BLaER1 (cell line): ENCODE measurements around the gene ZSCAN4.

ENCODE experiments used
- H3K27ac ChIP-seq: shearing (Covaris generic); formaldehyde crosslinking; 2 replicates; pipeline ENCODE4 v1.8.1; 2022
- H3K27me3 ChIP-seq: shearing (Covaris generic); formaldehyde crosslinking; 2 replicates; pipeline ENCODE4 v1.8.1; 2022
- H3K36me3 ChIP-seq: shearing (Covaris generic); formaldehyde crosslinking; 2 replicates; pipeline ENCODE4 v1.8.1; 2022
- H3K4me1 ChIP-seq: shearing (Covaris generic); formaldehyde crosslinking; 2 replicates; pipeline ENCODE4 v1.8.1; 2022
- H3K4me2 ChIP-seq: shearing (Covaris generic); formaldehyde crosslinking; 2 replicates; pipeline ENCODE4 v1.8.1; 2022
- H3K4me3 ChIP-seq: shearing (Covaris generic); formaldehyde crosslinking; 2 replicates; pipeline ENCODE4 v1.8.1; 2022
- H3K9ac ChIP-seq: shearing (Covaris generic); formaldehyde crosslinking; 2 replicates; pipeline ENCODE4 v1.8.1; 2022
- H3K9me3 ChIP-seq: shearing (Covaris generic); formaldehyde crosslinking; 2 replicates; pipeline ENCODE4 v1.8.1; 2022
- H4K20me1 ChIP-seq: shearing (Covaris generic); formaldehyde crosslinking; 2 replicates; pipeline ENCODE4 v1.8.1; 2022
- Cebpa-rat ChIP-seq: shearing (Covaris generic); IDR thresholded peaks from 2 replicates; pipeline ENCODE4 v1.8.1; 2022

ZSCAN4 gene

DNA sequence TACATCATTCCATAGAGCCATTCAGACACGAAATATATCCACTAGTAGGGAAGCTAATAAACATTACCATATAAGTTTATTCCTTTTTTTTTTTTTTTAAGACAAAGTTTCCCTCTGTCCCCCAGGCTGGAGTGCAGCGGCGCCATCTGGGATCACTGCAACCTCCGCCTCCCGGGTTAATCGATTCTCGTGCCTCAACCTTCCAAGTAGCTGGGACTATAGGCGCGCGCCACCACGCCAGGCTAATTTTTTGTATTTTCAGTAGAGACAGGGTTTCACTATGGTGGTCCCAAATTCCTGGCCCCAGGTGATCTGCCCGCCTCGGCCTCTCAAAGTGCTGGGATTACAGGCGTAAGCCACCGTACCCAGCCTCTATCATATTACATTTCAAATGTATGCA is 40.9 kb downstream of the ZSCAN4 start:
- no peak for TF ChIP-seq Cebpa-rat
- Histone ChIP-seq H3K27me3 (peaks cover 44% of the 10 kb centered on the region), H3K4me1 (no peaks in the 10 kb centered on the region), H3K27ac (no peak overlapping the region), H3K9me3 (peaks cover 48% of the 10 kb centered on the region), H3K4me2 (no peak overlapping the region), H3K9ac (no peak overlapping the region), H3K4me3 (0 out of 2 replicates have a peak overlapping the region, but pooled peaks have one; percentile 18), H4K20me1 (peaks cover 43% of the 10 kb centered on the region), H3K36me3 (peaks cover 58% of the 10 kb centered on the region)

GRCh38 chr19:57712222-57712621 is 43.5 kb downstream of the ZSCAN4 start:
- peaks cover 28% of the 10 kb centered on the region for H3K27me3 ChIP-seq
- TF ChIP-seq Cebpa-rat = no peak
- no peak overlapping the region for H3K9ac ChIP-seq
- H3K36me3 ChIP-seq = peaks cover 67% of the 10 kb centered on the region
- H3K4me1 ChIP-seq = no peaks in the 10 kb centered on the region
- peaks cover 39% of the 10 kb centered on the region for H3K9me3 ChIP-seq
- no peak overlapping the region for H3K4me3 ChIP-seq
- peaks cover 34% of the 10 kb centered on the region for H4K20me1 ChIP-seq
- no peak overlapping the region for H3K4me2 ChIP-seq
- no peak overlapping the region for H3K27ac ChIP-seq

DNA sequence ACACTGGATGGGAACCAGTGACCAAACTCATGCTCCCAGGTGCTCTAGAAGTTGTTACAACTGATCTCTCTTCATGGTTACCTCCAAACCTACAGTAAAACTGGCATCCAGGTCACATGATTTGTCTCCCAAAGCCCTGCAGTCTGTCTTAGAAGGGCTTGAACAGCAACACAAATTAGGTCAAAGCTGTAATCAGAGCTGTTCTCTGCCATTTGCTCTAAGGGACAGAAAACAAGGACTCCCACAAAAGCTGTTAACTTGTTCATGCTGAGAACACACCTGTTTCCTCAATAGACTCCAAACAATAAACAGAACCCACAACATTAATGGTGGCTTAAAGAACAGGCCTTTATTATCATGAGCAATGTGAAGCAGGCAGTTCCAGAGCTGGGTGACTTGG is 50.7 kb downstream of the ZSCAN4 start:
- H3K27ac ChIP-seq = no peak overlapping the region
- TF ChIP-seq Cebpa-rat = no peak
- H3K4me1 ChIP-seq = no peaks in the 10 kb centered on the region
- no peaks in the 10 kb centered on the region for H4K20me1 ChIP-seq
- peaks cover 87% of the 10 kb centered on the region for H3K36me3 ChIP-seq
- H3K9me3 ChIP-seq = peaks cover 68% of the 10 kb centered on the region
- no peak overlapping the region for H3K4me2 ChIP-seq
- H3K27me3 ChIP-seq = no peaks in the 10 kb centered on the region
- no peak overlapping the region for H3K4me3 ChIP-seq
- no peak overlapping the region for H3K9ac ChIP-seq

GRCh38 chr19:57719901-57720519 is 51.3 kb downstream of the ZSCAN4 start:
- H4K20me1 ChIP-seq = no peaks in the 10 kb centered on the region
- H3K4me3 ChIP-seq = 0 out of 2 replicates have a peak overlapping the region, but pooled peaks have one; percentile 18
- no peak overlapping the region for H3K4me2 ChIP-seq
- no peak for TF ChIP-seq Cebpa-rat
- peaks cover 65% of the 10 kb centered on the region for H3K9me3 ChIP-seq
- no peaks in the 10 kb centered on the region for H3K27me3 ChIP-seq
- H3K4me1 ChIP-seq = no peaks in the 10 kb centered on the region
- H3K36me3 ChIP-seq = peaks cover 86% of the 10 kb centered on the region
- no peak overlapping the region for H3K9ac ChIP-seq
- no peak overlapping the region for H3K27ac ChIP-seq

GRCh38 chr19:57720878-57721277 is 52.1 kb downstream of the ZSCAN4 start:
- Histone ChIP-seq H3K4me2 (no peak overlapping the region), H3K4me3 (no peak overlapping the region), H3K27ac (no peak overlapping the region), H3K9ac (no peak overlapping the region), H3K36me3 (peaks cover 87% of the 10 kb centered on the region), H3K27me3 (no peaks in the 10 kb centered on the region), H4K20me1 (no peaks in the 10 kb centered on the region), H3K9me3 (peaks cover 72% of the 10 kb centered on the region), H3K4me1 (no peaks in the 10 kb centered on the region)
- no peak for TF ChIP-seq Cebpa-rat
